ENCODE data around the gene AGO1. TPM values are rescaled to one million over a fixed set of nuclear protein-coding genes. Genes with fewer than 3 reads are reported as not detected.

AGO1 gene
- total and polyA plus RNA-seq, 4 donors = 3.7 to 28.6 (median 13.4) TPM

GRCh38 chr1:35936838-35937237 is 53.8 kb downstream of the AGO1 start:
- Histone ChIP-seq H3K27me3 (ENCODE audit: control insufficient read depth in 3 of 3, insufficient read depth in 3 of 3, low read length in 2 of 3) (no peaks in the 10 kb centered on the region), H3K9me3 (ENCODE audit: control insufficient read depth in 4 of 4, insufficient read depth in 3 of 4, low read length in 3 of 4) (no peaks in the 10 kb centered on the region), H3K4me3 (no peak overlapping the region), H3K36me3 (ENCODE audit: control insufficient read depth in 4 of 4, insufficient read depth in 4 of 4, low read length in 4 of 4) (no peaks in the 10 kb centered on the region), H3K9ac (ENCODE audit: insufficient read depth in 1 of 2, low read length in 2 of 2) (no peak overlapping the region), H3K4me1 (ENCODE audit: control insufficient read depth in 5 of 5, insufficient read depth in 5 of 5, low read length in 5 of 5) (peaks cover 0 to 40% (median 4%) of the 10 kb centered on the region in 5 donors), H3K27ac (ENCODE audit: low read depth in 1 of 2, low read length in 1 of 2) (no peak overlapping the region)
- ATAC-seq (ENCODE audit: insufficient read depth, low FRiP score) (no peak), DNase-seq (no peak)
- WGBS, 2 donors = 68 to 85% methylated on average over 3 of the region's 3 CpGs
- TF ChIP-seq CTCF (IDR thresholded peaks at IDR 0.05; ENCODE audit: control extremely low read depth, extremely low read depth) = no peak

GRCh38 chr1:35939484-35939883 is 56.5 kb downstream of the AGO1 start:
- H3K4me1 ChIP-seq (ENCODE audit: control insufficient read depth in 5 of 5, insufficient read depth in 5 of 5, low read length in 5 of 5) = peaks cover 0 to 17% (median 0%) of the 10 kb centered on the region in 5 donors
- no peaks in the 10 kb centered on the region for H3K9me3 ChIP-seq (ENCODE audit: control insufficient read depth in 4 of 4, insufficient read depth in 3 of 4, low read length in 3 of 4)
- no peak for ATAC-seq (ENCODE audit: insufficient read depth, low FRiP score)
- no peak overlapping the region for H3K27ac ChIP-seq (ENCODE audit: low read depth in 1 of 2, low read length in 1 of 2)
- no peak for TF ChIP-seq CTCF (IDR thresholded peaks at IDR 0.05; ENCODE audit: control extremely low read depth, extremely low read depth)
- no peak for DNase-seq
- H3K36me3 ChIP-seq (ENCODE audit: control insufficient read depth in 4 of 4, insufficient read depth in 4 of 4, low read length in 4 of 4) = no peaks in the 10 kb centered on the region
- H3K4me3 ChIP-seq = no peak overlapping the region
- WGBS, 2 donors = 95 to 97% methylated on average over 3 of the region's 3 CpGs
- H3K27me3 ChIP-seq (ENCODE audit: control insufficient read depth in 3 of 3, insufficient read depth in 3 of 3, low read length in 2 of 3) = no peaks in the 10 kb centered on the region
- H3K9ac ChIP-seq (ENCODE audit: insufficient read depth in 1 of 2, low read length in 2 of 2) = no peak overlapping the region

- TF ChIP-seq CTCF (IDR thresholded peaks at IDR 0.05; ENCODE audit: control extremely low read depth, extremely low read depth) = no peak
- no peaks in the 10 kb centered on the region for H3K27me3 ChIP-seq (ENCODE audit: control insufficient read depth in 3 of 3, insufficient read depth in 3 of 3, low read length in 2 of 3)
- H3K27ac ChIP-seq (ENCODE audit: low read depth in 1 of 2, low read length in 1 of 2) = no peak overlapping the region
- H3K36me3 ChIP-seq (ENCODE audit: control insufficient read depth in 4 of 4, insufficient read depth in 4 of 4, low read length in 4 of 4) = peaks cover 0 to 8% (median 3%) of the 10 kb centered on the region in 4 donors
- 52 to 58% methylated on average over 2 of the region's 2 CpGs for WGBS, 2 donors
- H3K4me3 ChIP-seq = no peak overlapping the region
- no peak for ATAC-seq (ENCODE audit: insufficient read depth, low FRiP score)
- no peaks in the 10 kb centered on the region for H3K9me3 ChIP-seq (ENCODE audit: control insufficient read depth in 4 of 4, insufficient read depth in 3 of 4, low read length in 3 of 4)
- DNase-seq = no peak
- H3K4me1 ChIP-seq (ENCODE audit: control insufficient read depth in 5 of 5, insufficient read depth in 5 of 5, low read length in 5 of 5) = peaks cover 0 to 7% (median 3%) of the 10 kb centered on the region in 5 donors
- no peak overlapping the region for H3K9ac ChIP-seq (ENCODE audit: insufficient read depth in 1 of 2, low read length in 2 of 2)
Measured at GRCh38 chr1:35945327-35945726, 62.3 kb downstream of the AGO1 start.

- WGBS, 2 donors = 79 to 83% methylated on average over 2 of the region's 2 CpGs
- Histone ChIP-seq H3K4me1 (ENCODE audit: control insufficient read depth in 5 of 5, insufficient read depth in 5 of 5, low read length in 5 of 5) (peaks cover 0 to 7% (median 3%) of the 10 kb centered on the region in 5 donors), H3K4me3 (no peak overlapping the region), H3K9me3 (ENCODE audit: control insufficient read depth in 4 of 4, insufficient read depth in 3 of 4, low read length in 3 of 4) (no peaks in the 10 kb centered on the region), H3K9ac (ENCODE audit: insufficient read depth in 1 of 2, low read length in 2 of 2) (no peak overlapping the region), H3K27me3 (ENCODE audit: control insufficient read depth in 3 of 3, insufficient read depth in 3 of 3, low read length in 2 of 3) (no peaks in the 10 kb centered on the region), H3K36me3 (ENCODE audit: control insufficient read depth in 4 of 4, insufficient read depth in 4 of 4, low read length in 4 of 4) (peaks cover 0 to 8% (median 3%) of the 10 kb centered on the region in 4 donors), H3K27ac (ENCODE audit: low read depth in 1 of 2, low read length in 1 of 2) (no peak overlapping the region)
- DNase-seq = no peak
- no peak for TF ChIP-seq CTCF (IDR thresholded peaks at IDR 0.05; ENCODE audit: control extremely low read depth, extremely low read depth)
- no peak for ATAC-seq (ENCODE audit: insufficient read depth, low FRiP score)
Measured at GRCh38 chr1:35947547-35947946, 64.5 kb downstream of the AGO1 start.
